WI38 (cell line): ENCODE results near the gene APOE.

ENCODE experiments used
- H3K4me3 ChIP-seq: 2 replicates; pipeline ENCODE4 v1.5.1; 2011; ENCODE audit warnings: low read depth, mild to moderate bottlenecking, control low read depth, low read length
- TF ChIP-seq, protein P1 (sequence below): IDR thresholded peaks from 2 replicates; pipeline ENCODE4 v1.5.1; 2012; ENCODE audit warnings: low read depth, mild to moderate bottlenecking, control low read depth, low read length

Gene APOE

GRCh38 chr19:44942067-44942571 lies 36.5 kb downstream of the APOE start, which contains the start of gene APOC4:
Gene APOC4, plus strand, starts transcription at chr19:44942237. Its CDS starts 41 bp downstream, at chr19:44942278.
- no peak within 1 kb of the TSS for H3K4me3 ChIP-seq
- TF ChIP-seq, protein P1, sequence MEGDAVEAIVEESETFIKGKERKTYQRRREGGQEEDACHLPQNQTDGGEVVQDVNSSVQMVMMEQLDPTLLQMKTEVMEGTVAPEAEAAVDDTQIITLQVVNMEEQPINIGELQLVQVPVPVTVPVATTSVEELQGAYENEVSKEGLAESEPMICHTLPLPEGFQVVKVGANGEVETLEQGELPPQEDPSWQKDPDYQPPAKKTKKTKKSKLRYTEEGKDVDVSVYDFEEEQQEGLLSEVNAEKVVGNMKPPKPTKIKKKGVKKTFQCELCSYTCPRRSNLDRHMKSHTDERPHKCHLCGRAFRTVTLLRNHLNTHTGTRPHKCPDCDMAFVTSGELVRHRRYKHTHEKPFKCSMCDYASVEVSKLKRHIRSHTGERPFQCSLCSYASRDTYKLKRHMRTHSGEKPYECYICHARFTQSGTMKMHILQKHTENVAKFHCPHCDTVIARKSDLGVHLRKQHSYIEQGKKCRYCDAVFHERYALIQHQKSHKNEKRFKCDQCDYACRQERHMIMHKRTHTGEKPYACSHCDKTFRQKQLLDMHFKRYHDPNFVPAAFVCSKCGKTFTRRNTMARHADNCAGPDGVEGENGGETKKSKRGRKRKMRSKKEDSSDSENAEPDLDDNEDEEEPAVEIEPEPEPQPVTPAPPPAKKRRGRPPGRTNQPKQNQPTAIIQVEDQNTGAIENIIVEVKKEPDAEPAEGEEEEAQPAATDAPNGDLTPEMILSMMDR, result no peak

- TF ChIP-seq, protein P1, result no peak
These were observed 38.2 kb downstream of the APOE start for GRCh38 chr19:44943801-44944249.

GRCh38 chr19:44947041-44947581 lies 41.5 kb downstream of the APOE start:
- TF ChIP-seq, protein P1, result no peak
- no peak overlapping the region for H3K4me3 ChIP-seq

More at GRCh38 chr19:44943801-44944249, 38.2 kb downstream of the APOE start:
- H3K4me3 ChIP-seq, result no peak overlapping the region

GRCh38 chr19:44948237-44948636 lies 42.6 kb downstream of the APOE start:
- H3K4me3 ChIP-seq, result no peak overlapping the region
- TF ChIP-seq, protein P1, result no peak

GRCh38 chr19:44948763-44949374 lies 43.3 kb downstream of the APOE start:
- no peak overlapping the region for H3K4me3 ChIP-seq
- TF ChIP-seq, protein P1, result no peak

DNA sequence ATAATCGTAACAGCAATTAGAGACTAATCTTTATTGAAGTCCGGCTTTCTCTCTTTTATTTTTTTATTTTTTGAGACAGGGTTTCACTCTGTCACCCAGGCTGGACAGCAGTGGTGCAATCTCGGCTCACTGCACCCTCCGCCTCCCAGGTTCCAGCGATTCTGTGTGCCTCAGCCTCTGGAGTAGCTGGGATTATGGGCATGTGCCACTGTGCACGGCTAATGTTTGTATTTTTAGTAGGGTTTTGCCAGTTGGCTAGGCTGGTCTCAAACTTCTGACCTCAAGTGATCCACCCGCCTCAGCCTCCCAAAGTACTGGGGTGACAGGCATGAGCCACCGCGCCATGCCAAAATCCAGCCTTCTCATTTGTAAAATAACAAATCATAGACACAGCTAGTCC lies 44.0 kb downstream of the APOE start:
- TF ChIP-seq, protein P1, result no peak
- H3K4me3 ChIP-seq, result no peak overlapping the region
